ENCODE data around the gene ACTR1A.
A peak's percentile ranks its signal among the peaks of the same experiment; 100 is the strongest.

The ACTR1A gene

GRCh38 chr10:102515724-102516123, 13.2 kb upstream of the ACTR1A start:
- no peak for DNase-seq (ENCODE audit: low read depth)
- TF ChIP-seq, protein P1, sequence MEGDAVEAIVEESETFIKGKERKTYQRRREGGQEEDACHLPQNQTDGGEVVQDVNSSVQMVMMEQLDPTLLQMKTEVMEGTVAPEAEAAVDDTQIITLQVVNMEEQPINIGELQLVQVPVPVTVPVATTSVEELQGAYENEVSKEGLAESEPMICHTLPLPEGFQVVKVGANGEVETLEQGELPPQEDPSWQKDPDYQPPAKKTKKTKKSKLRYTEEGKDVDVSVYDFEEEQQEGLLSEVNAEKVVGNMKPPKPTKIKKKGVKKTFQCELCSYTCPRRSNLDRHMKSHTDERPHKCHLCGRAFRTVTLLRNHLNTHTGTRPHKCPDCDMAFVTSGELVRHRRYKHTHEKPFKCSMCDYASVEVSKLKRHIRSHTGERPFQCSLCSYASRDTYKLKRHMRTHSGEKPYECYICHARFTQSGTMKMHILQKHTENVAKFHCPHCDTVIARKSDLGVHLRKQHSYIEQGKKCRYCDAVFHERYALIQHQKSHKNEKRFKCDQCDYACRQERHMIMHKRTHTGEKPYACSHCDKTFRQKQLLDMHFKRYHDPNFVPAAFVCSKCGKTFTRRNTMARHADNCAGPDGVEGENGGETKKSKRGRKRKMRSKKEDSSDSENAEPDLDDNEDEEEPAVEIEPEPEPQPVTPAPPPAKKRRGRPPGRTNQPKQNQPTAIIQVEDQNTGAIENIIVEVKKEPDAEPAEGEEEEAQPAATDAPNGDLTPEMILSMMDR (IDR thresholded peaks at IDR 0.05; ENCODE audit: low read depth, low read length, missing control alignments) = no peak

DNA sequence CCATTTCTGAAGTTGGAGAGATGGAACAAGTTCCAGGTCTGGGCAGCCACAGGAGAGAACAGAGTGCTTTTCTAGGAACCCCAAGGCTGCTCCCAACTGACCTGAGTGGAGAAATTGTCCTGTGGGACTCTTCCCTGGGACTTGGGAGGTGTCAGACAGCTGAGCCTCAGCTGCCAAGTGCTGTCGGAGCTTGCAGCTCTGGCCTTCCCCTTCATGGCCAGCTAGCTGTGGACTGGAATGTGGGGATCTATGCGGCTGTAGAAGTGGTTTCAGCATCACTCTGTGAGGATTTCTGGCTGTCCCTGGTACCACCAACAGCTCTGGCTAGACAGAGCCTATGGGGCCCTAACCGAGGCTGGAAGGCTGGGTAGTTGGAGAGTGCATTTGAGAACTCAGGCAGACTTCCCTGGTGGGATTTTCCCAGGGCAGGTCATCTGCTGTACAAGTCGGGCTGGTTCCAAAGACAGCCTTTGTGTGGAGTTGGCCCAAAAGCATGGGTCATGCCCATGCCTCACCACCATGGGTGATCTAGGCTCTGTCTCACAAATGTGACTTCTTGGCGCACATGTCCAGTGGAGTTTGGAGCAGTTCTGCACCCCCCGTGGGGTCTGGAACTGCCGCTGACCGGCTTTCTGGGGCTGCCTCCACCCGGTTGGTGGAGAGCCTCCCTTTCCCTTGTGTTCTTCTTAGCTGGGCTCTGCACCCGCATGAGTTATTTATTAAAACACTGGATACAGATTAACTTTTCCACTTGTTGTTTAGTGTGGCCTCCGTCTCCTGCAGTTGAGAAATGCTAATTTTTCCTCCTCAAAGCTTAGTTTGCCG, 12.2 kb upstream of the ACTR1A start:
- DNase-seq (ENCODE audit: low read depth) = no peak
- TF ChIP-seq, protein P1 (IDR thresholded peaks at IDR 0.05; ENCODE audit: low read depth, low read length, missing control alignments) = no peak
- no peak overlapping the region for H3K4me3 ChIP-seq (ENCODE audit: low read depth, low read length)

More at GRCh38 chr10:102515724-102516123, 13.2 kb upstream of the ACTR1A start:
- H3K4me3 ChIP-seq (ENCODE audit: low read depth, low read length) = no peak overlapping the region

DNA sequence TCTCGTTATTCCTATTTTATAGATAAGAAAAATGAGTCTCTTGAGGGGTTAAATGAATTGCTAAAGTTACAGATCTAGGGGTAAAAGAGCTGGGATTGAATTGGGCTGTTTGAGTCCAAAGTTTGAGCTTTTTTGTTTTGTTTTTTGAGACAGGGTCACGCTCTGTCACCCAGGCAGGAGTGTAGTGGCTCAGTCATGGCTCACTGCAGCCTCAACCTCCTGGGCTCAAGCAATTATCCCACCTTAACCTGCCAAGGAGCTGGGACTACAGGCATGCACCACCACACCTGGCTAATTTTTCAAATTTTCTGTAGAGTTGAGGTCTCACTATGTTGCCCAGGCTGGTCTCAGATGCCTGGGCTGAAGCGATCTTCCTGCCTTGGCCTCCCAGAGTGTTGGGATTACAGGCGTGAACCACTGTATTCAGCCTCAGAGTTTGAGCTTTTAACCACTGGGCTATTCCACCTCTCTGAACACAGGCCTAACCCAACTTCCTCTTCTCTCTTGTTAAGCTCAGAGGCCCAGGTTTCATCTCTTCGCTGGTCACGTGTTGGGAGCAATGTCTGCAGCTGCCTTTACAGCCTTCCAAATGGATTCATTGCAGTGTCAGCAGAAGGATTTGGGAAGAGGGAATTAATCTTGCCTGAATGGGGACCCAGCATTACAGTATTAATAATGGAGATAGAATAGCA, 9.2 kb upstream of the ACTR1A start:
- H3K4me3 ChIP-seq (ENCODE audit: low read depth, low read length) = no peak overlapping the region
- peak; percentile 44 for DNase-seq (ENCODE audit: low read depth)
- TF ChIP-seq, protein P1 (IDR thresholded peaks at IDR 0.05; ENCODE audit: low read depth, low read length, missing control alignments) = no peak

DNA sequence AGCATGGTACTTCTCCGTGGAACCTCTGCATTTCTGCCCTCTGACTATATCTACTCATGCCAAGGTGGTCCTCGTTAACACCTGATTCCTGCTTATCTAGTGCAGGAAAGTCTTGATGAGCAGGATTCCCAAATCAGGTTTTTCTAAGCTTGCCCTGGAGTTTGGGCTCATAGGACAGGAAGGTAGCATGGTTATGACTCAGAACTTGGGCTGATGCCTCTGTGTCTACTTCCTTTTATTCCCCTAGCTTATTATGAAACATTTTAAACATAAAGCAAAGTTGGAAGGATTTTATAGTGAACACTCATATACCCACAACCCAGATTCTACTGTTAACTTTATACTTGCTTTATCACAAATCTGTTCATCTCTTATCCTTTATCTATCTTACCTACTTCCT, 6.9 kb upstream of the ACTR1A start:
- no peak for DNase-seq (ENCODE audit: low read depth)
- H3K4me3 ChIP-seq (ENCODE audit: low read depth, low read length) = no peak overlapping the region

GRCh38 chr10:102508506-102508905, 6.0 kb upstream of the ACTR1A start:
- TF ChIP-seq, protein P1 (IDR thresholded peaks at IDR 0.05; ENCODE audit: low read depth, low read length, missing control alignments) = no peak
- H3K4me3 ChIP-seq (ENCODE audit: low read depth, low read length) = no peak overlapping the region
- DNase-seq (ENCODE audit: low read depth) = no peak

More for the DNA sequence above, 6.9 kb upstream of the ACTR1A start:
- TF ChIP-seq, protein P1 (IDR thresholded peaks at IDR 0.05; ENCODE audit: low read depth, low read length, missing control alignments) = no peak

DNA sequence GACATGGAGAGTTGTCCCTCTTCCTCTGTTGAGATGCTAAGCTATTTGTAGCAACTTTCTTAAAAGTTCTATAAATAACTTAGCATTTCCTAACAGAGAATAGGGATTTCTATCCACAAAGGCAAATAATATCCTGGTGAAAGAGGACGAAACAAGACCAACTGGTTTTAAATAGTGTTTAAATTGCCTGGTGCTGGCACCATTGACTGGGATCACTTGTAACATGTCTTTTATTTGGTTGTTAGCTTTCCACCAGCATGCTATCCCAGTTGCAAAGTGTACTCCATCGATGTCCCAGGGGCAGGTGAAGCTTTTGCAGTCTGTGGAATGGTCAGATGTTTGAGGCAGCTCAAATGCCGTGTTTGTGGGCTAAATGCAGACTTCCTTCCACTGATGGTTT, 5.0 kb upstream of the ACTR1A start:
- no peak for DNase-seq (ENCODE audit: low read depth)
- TF ChIP-seq, protein P1 (IDR thresholded peaks at IDR 0.05; ENCODE audit: low read depth, low read length, missing control alignments) = no peak
- no peak overlapping the region for H3K4me3 ChIP-seq (ENCODE audit: low read depth, low read length)
